Adrenal gland (tissue), 5 donors: ENCODE measurements around the gene TCEANC.

Experiments
- CTCF ChIP-seq, 6 experiments: fragments of 450-650 bp in 4 of 6; fragments of 200-600 bp in 2 of 6; sonication (generic) in 1 of 6; IDR thresholded peaks; 1 replicate in 5 of 6; 2 replicates in 1 of 6; pipeline versions ENCODE4 v1.5.1 to v1.8.0; 2016 to 2021; ENCODE audit warnings: antibody characterized with exemption in 6 of 6, mild to moderate bottlenecking in 2 of 6, moderate library complexity in 1 of 6
- POLR2A ChIP-seq, 2 donors: fragments of 450-650 bp; IDR thresholded peaks; one replicate each; pipeline ENCODE4 v1.6.1; 2017; ENCODE audit warnings: antibody characterized with exemption in 2 of 2, mild to moderate bottlenecking in 2 of 2, moderate library complexity in 1 of 2
- donor health status: DM: no; HTN: no; CAD: no.

- no peak for TF ChIP-seq CTCF (IDR thresholded peaks at IDR 0.05)
- no peak for TF ChIP-seq POLR2A (IDR thresholded peaks at IDR 0.05)
These were observed 2.7 kb downstream of the TCEANC start for GRCh38 chrX:13655674-13656073.
